ENCODE results near the gene FURIN. TPM values are rescaled to one million over a fixed set of nuclear protein-coding genes. Genes with fewer than 3 reads are reported as not detected.

FURIN gene
- total RNA-seq, 2 experiments from 2014 or later = 97.4 to 104 TPM

DNA sequence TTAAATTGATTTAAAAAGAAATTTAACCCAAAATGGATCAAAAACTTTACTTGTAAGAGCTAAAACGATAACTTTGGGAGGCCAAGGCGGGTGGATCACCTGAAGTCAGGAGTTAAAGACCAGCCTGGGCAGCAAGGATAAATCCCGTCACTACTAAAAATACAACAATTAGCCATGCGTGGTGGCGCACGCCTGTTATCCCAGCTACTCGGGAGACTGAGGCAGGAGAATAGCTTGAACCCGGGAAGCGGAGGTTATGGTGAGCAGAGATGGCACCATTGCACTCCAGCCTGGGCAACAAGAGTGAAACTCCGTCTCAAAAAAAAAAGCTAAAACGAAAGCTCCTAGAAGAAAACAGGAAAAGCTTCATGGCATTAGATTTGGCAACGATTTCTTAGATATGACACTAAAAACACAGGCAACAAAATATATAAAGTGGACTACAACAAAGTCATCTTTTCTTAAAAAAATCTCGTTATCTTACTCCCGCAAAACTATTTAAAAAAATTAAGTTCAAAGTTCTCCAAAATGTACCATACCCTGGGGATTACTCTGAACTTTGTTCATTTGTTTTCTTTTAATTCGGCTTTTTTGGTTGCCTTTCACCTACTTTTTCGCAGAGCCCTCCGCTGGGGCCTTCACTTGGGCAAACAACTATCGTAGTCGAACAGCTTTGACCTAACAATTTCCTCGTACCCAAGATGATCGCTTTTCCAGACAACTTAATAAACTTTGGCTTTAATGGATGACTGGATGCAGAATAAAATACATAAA, 61.0 kb downstream of the FURIN start:
- Mint-ChIP-seq H3K4me3 (peak overlapping the region; percentile 98), H3K27me3 (no peaks in the 10 kb centered on the region), H3K36me3 (ENCODE audit: low read depth) (peaks cover 10% of the 10 kb centered on the region), H3K9me3 (no peaks in the 10 kb centered on the region), H3K27ac (peak overlapping the region; percentile 96), H3K4me1 (ENCODE audit: low read depth) (peaks cover 34% of the 10 kb centered on the region)
- ATAC-seq (ENCODE audit: poor library complexity) (no peak), DNase-seq (peak in 1 of 14 experiments; percentile 16)
- H3K4me3 ChIP-seq (ENCODE audit: low read length) = peak overlapping the region; percentile 59
- ChIA-PET POLR2A (interaction anchor here (0.7 to 8.1 kb wide), 11 partner anchors 11 to 549 kb away, joined by 3 to 232 read pairs (median 3); partner anchors contain the start of genes MAN2A2 and RCCD1), CTCF (interaction anchor here (1.4 to 1.5 kb wide), 3 partner anchors 27 to 43 kb away, joined by 3 to 11 read pairs (median 5); partner anchors contain the start of gene MAN2A2)
- TF ChIP-seq, protein P1, sequence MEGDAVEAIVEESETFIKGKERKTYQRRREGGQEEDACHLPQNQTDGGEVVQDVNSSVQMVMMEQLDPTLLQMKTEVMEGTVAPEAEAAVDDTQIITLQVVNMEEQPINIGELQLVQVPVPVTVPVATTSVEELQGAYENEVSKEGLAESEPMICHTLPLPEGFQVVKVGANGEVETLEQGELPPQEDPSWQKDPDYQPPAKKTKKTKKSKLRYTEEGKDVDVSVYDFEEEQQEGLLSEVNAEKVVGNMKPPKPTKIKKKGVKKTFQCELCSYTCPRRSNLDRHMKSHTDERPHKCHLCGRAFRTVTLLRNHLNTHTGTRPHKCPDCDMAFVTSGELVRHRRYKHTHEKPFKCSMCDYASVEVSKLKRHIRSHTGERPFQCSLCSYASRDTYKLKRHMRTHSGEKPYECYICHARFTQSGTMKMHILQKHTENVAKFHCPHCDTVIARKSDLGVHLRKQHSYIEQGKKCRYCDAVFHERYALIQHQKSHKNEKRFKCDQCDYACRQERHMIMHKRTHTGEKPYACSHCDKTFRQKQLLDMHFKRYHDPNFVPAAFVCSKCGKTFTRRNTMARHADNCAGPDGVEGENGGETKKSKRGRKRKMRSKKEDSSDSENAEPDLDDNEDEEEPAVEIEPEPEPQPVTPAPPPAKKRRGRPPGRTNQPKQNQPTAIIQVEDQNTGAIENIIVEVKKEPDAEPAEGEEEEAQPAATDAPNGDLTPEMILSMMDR (IDR thresholded peaks at IDR 0.05) = no peak
- H3K4me1 ChIP-seq (ENCODE audit: insufficient read depth, low read length) = peaks cover 52% of the 10 kb centered on the region
- H3K36me3 ChIP-seq (ENCODE audit: insufficient read depth, low read length) = no peaks in the 10 kb centered on the region
- intact Hi-C loops (cut with DNase I, micrococcal nuclease) = loop anchor here (2.0 to 10.0 kb wide), 7 partner anchors 57 to 1035 kb away; partner anchors contain the start of genes AP3S2 (in 2 of the 2), BLM (in 1 of the 2), GDPGP1 (in 1 of the 2) and PRC1 (in 1 of the 2)
- no peaks in the 10 kb centered on the region for H3K9me3 ChIP-seq (ENCODE audit: control insufficient read depth in 1 of 2, insufficient read depth in 1 of 2, low read length in 2 of 2)
- H3K27me3 ChIP-seq (ENCODE audit: control insufficient read depth in 1 of 2, insufficient read depth in 2 of 2, low read length in 2 of 2) = no peaks in the 10 kb centered on the region
- H3K27ac ChIP-seq (ENCODE audit: low read depth in 1 of 2, low read length in 2 of 2) = peak overlapping the region; percentile 85 to 93

DNA sequence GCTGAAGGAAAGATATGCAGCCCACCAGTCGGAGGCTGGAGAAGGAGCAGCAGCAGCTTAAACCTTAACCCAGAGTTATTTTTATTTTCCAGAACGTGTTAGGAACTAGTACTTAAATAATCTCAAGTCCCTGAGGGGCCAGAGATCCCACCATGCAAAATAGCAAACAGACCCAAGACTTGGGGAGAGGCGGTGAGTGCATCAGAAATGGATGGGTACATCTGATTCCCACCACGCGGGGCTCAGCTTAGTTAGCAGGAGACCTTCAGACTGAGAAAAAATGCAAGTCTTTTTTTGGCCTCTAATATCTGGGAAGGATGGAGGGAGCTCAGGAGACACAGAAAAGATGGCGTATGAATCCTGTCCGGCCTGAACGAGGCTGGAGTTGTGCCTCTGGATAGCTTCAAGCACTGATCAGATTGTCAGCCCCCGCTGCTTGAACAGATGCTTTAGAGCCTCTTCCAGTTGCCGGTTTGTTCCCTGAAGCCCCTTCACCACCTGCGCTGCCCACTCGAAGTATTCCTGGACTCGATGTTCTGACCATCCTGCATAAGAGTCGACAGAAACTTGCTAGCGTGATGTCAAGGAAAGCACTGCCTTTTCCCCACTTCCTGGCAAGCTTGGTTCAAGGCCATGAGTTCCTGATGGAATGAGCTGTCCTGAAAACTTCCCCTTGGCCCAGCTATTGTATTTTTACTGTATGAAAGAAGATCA, 62.6 kb downstream of the FURIN start:
- CTCF ChIA-PET = interaction anchor here (1.0 to 5.1 kb wide), 20 partner anchors 9 to 401 kb away, joined by 3 to 88 read pairs (median 5); partner anchors contain the start of genes BLM, CRTC3, MAN2A2 and RCCD1
- Histone ChIP-seq H3K27me3 (ENCODE audit: control insufficient read depth in 1 of 2, insufficient read depth in 2 of 2, low read length in 2 of 2) (no peaks in the 10 kb centered on the region), H3K4me3 (ENCODE audit: low read length) (peak overlapping the region; percentile 59), H3K27ac (ENCODE audit: low read depth in 1 of 2, low read length in 2 of 2) (peak overlapping the region; percentile 85 to 93), H3K9me3 (ENCODE audit: control insufficient read depth in 1 of 2, insufficient read depth in 1 of 2, low read length in 2 of 2) (no peaks in the 10 kb centered on the region), H3K36me3 (ENCODE audit: insufficient read depth, low read length) (no peaks in the 10 kb centered on the region), H3K4me1 (ENCODE audit: insufficient read depth, low read length) (peaks cover 66% of the 10 kb centered on the region)
- Mint-ChIP-seq H3K27me3 (no peaks in the 10 kb centered on the region), H3K9me3 (no peaks in the 10 kb centered on the region), H3K4me1 (ENCODE audit: low read depth) (peaks cover 39% of the 10 kb centered on the region), H3K27ac (peak overlapping the region; percentile 96), H3K36me3 (ENCODE audit: low read depth) (peaks cover 13% of the 10 kb centered on the region), H3K4me3 (peak overlapping the region; percentile 98)
- POLR2A ChIA-PET = interaction anchor here (0.9 to 8.1 kb wide), 15 partner anchors 25 to 1951 kb away, joined by 3 to 232 read pairs (median 4); partner anchors contain the start of genes AP3S2, BLM, CIB1 and FURIN
- DNase-seq (peak in 1 of 14 experiments; percentile 7), ATAC-seq (ENCODE audit: poor library complexity) (no peak)
- intact Hi-C loops (cut with DNase I, micrococcal nuclease) = loop anchor here (2.0 to 10.0 kb wide), 7 partner anchors 59 to 1036 kb away; partner anchors contain the start of genes AP3S2 (in 2 of the 2), BLM (in 1 of the 2), GDPGP1 (in 1 of the 2) and PRC1 (in 1 of the 2)
- TF ChIP-seq, protein P1 (IDR thresholded peaks at IDR 0.05) = no peak

DNA sequence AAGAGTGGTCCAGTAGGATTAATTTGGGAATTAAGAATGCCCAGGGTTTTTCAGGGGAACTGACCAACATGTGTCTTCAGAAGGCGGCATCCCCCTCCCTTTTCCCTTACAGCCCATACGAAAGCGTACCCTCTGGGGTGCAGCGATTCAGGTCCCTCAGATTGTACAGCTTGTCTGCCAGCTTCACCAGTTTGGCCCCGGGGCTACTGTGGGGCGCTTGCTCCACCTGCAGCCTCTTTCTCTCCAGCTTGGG, 63.1 kb downstream of the FURIN start:
- intact Hi-C loops (cut with DNase I, micrococcal nuclease) = loop anchor here (2.0 to 10.0 kb wide), 7 partner anchors 59 to 1037 kb away; partner anchors contain the start of genes AP3S2 (in 2 of the 2), BLM (in 1 of the 2), GDPGP1 (in 1 of the 2) and PRC1 (in 1 of the 2)
- Histone ChIP-seq H3K27me3 (ENCODE audit: control insufficient read depth in 1 of 2, insufficient read depth in 2 of 2, low read length in 2 of 2) (no peaks in the 10 kb centered on the region), H3K27ac (ENCODE audit: low read depth in 1 of 2, low read length in 2 of 2) (peak overlapping the region; percentile 81 to 92), H3K4me3 (ENCODE audit: low read length) (peak overlapping the region; percentile 95), H3K9me3 (ENCODE audit: control insufficient read depth in 1 of 2, insufficient read depth in 1 of 2, low read length in 2 of 2) (no peaks in the 10 kb centered on the region), H3K4me1 (ENCODE audit: insufficient read depth, low read length) (peaks cover 71% of the 10 kb centered on the region), H3K36me3 (ENCODE audit: insufficient read depth, low read length) (peaks cover 4% of the 10 kb centered on the region)
- H3K4me3 Mint-ChIP-seq = peak overlapping the region; percentile 98
- H3K27me3 Mint-ChIP-seq = no peaks in the 10 kb centered on the region
- peak overlapping the region; percentile 96 for H3K27ac Mint-ChIP-seq
- TF ChIP-seq, protein P1 (IDR thresholded peaks at IDR 0.05) = peak; percentile 41
- POLR2A ChIA-PET = interaction anchor here (0.9 to 8.1 kb wide), 22 partner anchors 25 to 1951 kb away, joined by 3 to 232 read pairs (median 4); partner anchors contain the start of genes AP3S2, BLM, CIB1 and FURIN
- no peaks in the 10 kb centered on the region for H3K9me3 Mint-ChIP-seq
- DNase-seq = no peak
- ATAC-seq (ENCODE audit: poor library complexity) = no peak
- CTCF ChIA-PET = interaction anchor here (0.9 to 5.1 kb wide), 20 partner anchors 9 to 401 kb away, joined by 3 to 88 read pairs (median 6); partner anchors contain the start of genes BLM, CRTC3, MAN2A2 and RCCD1
- H3K4me1 Mint-ChIP-seq (ENCODE audit: low read depth) = peaks cover 44% of the 10 kb centered on the region
- peaks cover 17% of the 10 kb centered on the region for H3K36me3 Mint-ChIP-seq (ENCODE audit: low read depth)

Data from CD4-positive, alpha-beta T cell (primary cell).